Gastrocnemius medialis (tissue), 4 donors: Measurements from ENCODE around the gene RXRA. TPM values are rescaled to one million over a fixed set of nuclear protein-coding genes. Genes with fewer than 3 reads are reported as not detected.

ENCODE experiments used
- ATAC-seq, 2 donors: fragments of 150-250 bp; one replicate each; pipeline ENCODE4 v1.9.1; 2016
- DNase-seq, 2 donors: peaks; one replicate each; pipeline ENCODE4 v3.0.0-alpha.2; 2019
- H3K27ac ChIP-seq, 4 donors: fragments of 200-600 bp; sonication (generic); 1 replicate in 1 of 4; 2 replicates in 3 of 4; pipeline ENCODE4 v1.5.1; 2016 to 2018; ENCODE audit warnings: mild to moderate bottlenecking in 2 of 4, moderate library complexity in 1 of 4
- H3K27me3 ChIP-seq, 3 donors: fragments of 200-600 bp; sonication (generic) in 2 of 3; 1 replicate in 1 of 3; 2 replicates in 2 of 3; pipeline versions ENCODE4 v1.5.1 to v1.6.0; 2016 to 2019; ENCODE audit warnings: mild to moderate bottlenecking in 1 of 3, moderate library complexity in 1 of 3
- H3K36me3 ChIP-seq, 2 donors: fragments of 200-600 bp; sonication (generic) in 1 of 2; one replicate each; pipeline ENCODE4 v1.5.1; 2017 to 2018
- H3K4me1 ChIP-seq, 2 donors: fragments of 200-600 bp; sonication (generic) in 1 of 2; one replicate each; pipeline ENCODE4 v1.5.1; 2016 to 2017; ENCODE audit warnings: mild to moderate bottlenecking in 2 of 2
- H3K4me3 ChIP-seq, 4 donors: fragments of 200-600 bp; sonication (generic) in 3 of 4; 1 replicate in 1 of 4; 2 replicates in 3 of 4; pipeline ENCODE4 v1.5.1; 2016 to 2019; ENCODE audit warnings: mild to moderate bottlenecking in 2 of 4
- H3K9me3 ChIP-seq, 3 donors: fragments of 200-600 bp; sonication (generic) in 2 of 3; 1 replicate in 1 of 3; 2 replicates in 2 of 3; pipeline ENCODE4 v1.5.1; 2016 to 2019
- CTCF ChIP-seq, 5 experiments: fragments of 450-650 bp in 3 of 5; fragments of 200-600 bp in 2 of 5; sonication (generic) in 2 of 5; IDR thresholded peaks in 4 of 5; conservative IDR thresholded peaks in 1 of 5; 1 replicate in 4 of 5; 2 replicates in 1 of 5; pipeline ENCODE4 v1.5.1; 2016 to 2019; ENCODE audit warnings: antibody characterized with exemption in 5 of 5, mild to moderate bottlenecking in 3 of 5, moderate library complexity in 3 of 5
- POLR2A ChIP-seq, 2 donors: fragments of 450-650 bp; IDR thresholded peaks; one replicate each; pipeline ENCODE4 v1.6.1; 2017; ENCODE audit warnings: antibody characterized with exemption in 2 of 2, mild to moderate bottlenecking in 2 of 2, moderate library complexity in 2 of 2
- in situ Hi-C, 4 donors: fragments of 200-750 bp; cut with MboI; loops; one replicate each; pipeline versions ENCODE4 v1.15.0 to v1.8.0; 2017; ENCODE audit warnings: low sequenced_read_pairs in 4 of 4
- intact Hi-C: fragments of 100-400 bp; cut with DNase I; formaldehyde crosslinking; loops from one replicate; pipeline ENCODE4 v1.15.1; 2023; ENCODE audit warnings: low total_unique reads
- total RNA-seq, 4 donors: library from RNA; depleted of rRNA; stranded (reverse); fragments of >200 nt; gene quantifications; one replicate each; pipeline versions ENCODE4 v1.1.0 to v1.2.3, GENCODE V29; 2016

Gene RXRA
- total RNA-seq, 4 donors from 2014 or later = 70.8 to 224 (median 160) TPM

GRCh38 chr9:134293611-134294152 lies 32.6 kb upstream of the RXRA start:
- no peaks in the 10 kb centered on the region for H3K36me3 ChIP-seq
- H3K9me3 ChIP-seq = no peaks in the 10 kb centered on the region
- TF ChIP-seq CTCF (IDR thresholded peaks at IDR 0.05 in 4 of 5, conservative IDR thresholded peaks at IDR 0.05 in 1 of 5) (no peak), POLR2A (IDR thresholded peaks at IDR 0.05) (no peak)
- peaks cover 16 to 22% of the 10 kb centered on the region in 2 donors for H3K4me1 ChIP-seq
- ATAC-seq (peak in 1 of 2 donors; percentile 15), DNase-seq (no peak)
- H3K27me3 ChIP-seq = no peaks in the 10 kb centered on the region
- no peak overlapping the region for H3K27ac ChIP-seq
- intact Hi-C loops (no loop called here), in situ Hi-C loops (no loop called here)
- peak overlapping the region; percentile 1 to 44 (median 36) for H3K4me3 ChIP-seq

- Histone ChIP-seq H3K4me1 (peaks cover 16 to 22% of the 10 kb centered on the region in 2 donors), H3K4me3 (peak overlapping the region; percentile 1 to 44 (median 36)), H3K9me3 (no peaks in the 10 kb centered on the region), H3K27me3 (no peaks in the 10 kb centered on the region), H3K36me3 (no peaks in the 10 kb centered on the region), H3K27ac (no peak overlapping the region)
- DNase-seq = no peak
- in situ Hi-C loops (no loop called here), intact Hi-C loops (no loop called here)
- no peak for TF ChIP-seq POLR2A (IDR thresholded peaks at IDR 0.05)
- TF ChIP-seq CTCF (IDR thresholded peaks at IDR 0.05 in 4 of 5, conservative IDR thresholded peaks at IDR 0.05 in 1 of 5) = no peak
- ATAC-seq = peak in 1 of 2 donors; percentile 27
Measured at GRCh38 chr9:134294153-134295071, 31.8 kb upstream of the RXRA start.

GRCh38 chr9:134295101-134295745 lies 31.0 kb upstream of the RXRA start:
- DNase-seq = no peak
- Histone ChIP-seq H3K4me1 (peaks cover 16 to 22% of the 10 kb centered on the region in 2 donors), H3K36me3 (no peaks in the 10 kb centered on the region), H3K27me3 (no peaks in the 10 kb centered on the region), H3K4me3 (no peak overlapping the region), H3K27ac (no peak overlapping the region), H3K9me3 (no peaks in the 10 kb centered on the region)
- intact Hi-C loops = no loop called here
- ATAC-seq = no peak
- no peak for TF ChIP-seq POLR2A (IDR thresholded peaks at IDR 0.05)
- TF ChIP-seq CTCF (IDR thresholded peaks at IDR 0.05 in 4 of 5, conservative IDR thresholded peaks at IDR 0.05 in 1 of 5) = no peak
- in situ Hi-C loops = no loop called here

- H3K4me3 ChIP-seq = no peak overlapping the region
- no peak for TF ChIP-seq POLR2A (IDR thresholded peaks at IDR 0.05)
- TF ChIP-seq CTCF (IDR thresholded peaks at IDR 0.05 in 4 of 5, conservative IDR thresholded peaks at IDR 0.05 in 1 of 5) = no peak
- H3K4me1 ChIP-seq = peaks cover 15 to 22% of the 10 kb centered on the region in 2 donors
- DNase-seq (no peak), ATAC-seq (no peak)
- intact Hi-C loops = no loop called here
- in situ Hi-C loops = no loop called here
- H3K36me3 ChIP-seq = no peaks in the 10 kb centered on the region
- no peaks in the 10 kb centered on the region for H3K9me3 ChIP-seq
- no peak overlapping the region for H3K27ac ChIP-seq
- H3K27me3 ChIP-seq = no peaks in the 10 kb centered on the region
Measured at GRCh38 chr9:134295746-134296250, 30.5 kb upstream of the RXRA start.
